SK-N-SH (cell line): ENCODE results near the gene CXCL17.

Experiments used
- CHD2 ChIP-seq: fragments of 150-350 bp; IDR thresholded peaks from 2 replicates; pipeline ENCODE4 v1.6.1; 2018; ENCODE audit warnings: low read length; ENCODE audit not compliant: partially characterized antibody
- EP300 ChIP-seq, 2 experiments: IDR thresholded peaks; 2 replicates each; pipeline versions ENCODE4 v1.4.0 to v1.6.1; 2012; ENCODE audit warnings: borderline replicate concordance in 1 of 2, low read depth in 1 of 2, low read length in 1 of 2
- FOXM1 ChIP-seq: IDR thresholded peaks from 2 replicates; pipeline ENCODE4 v1.4.0; 2012; ENCODE audit warnings: low read depth, mild to moderate bottlenecking
- MAX ChIP-seq: IDR thresholded peaks from 2 replicates; pipeline ENCODE4 v1.4.0; 2012; ENCODE audit warnings: low read depth
- POLR2AphosphoS5 ChIP-seq: IDR thresholded peaks from 2 replicates; pipeline ENCODE4 v1.6.1; 2012; ENCODE audit warnings: low read depth, low read length
- RAD21 ChIP-seq: IDR thresholded peaks from 2 replicates; pipeline ENCODE4 v1.6.1; 2012; ENCODE audit warnings: mild to moderate bottlenecking, low read length
- SMC3 ChIP-seq: IDR thresholded peaks from 2 replicates; pipeline ENCODE4 v1.6.1; 2012; ENCODE audit warnings: low read depth, low read length, improper control_type of control experiment
- TAF1 ChIP-seq: IDR thresholded peaks from 2 replicates; pipeline ENCODE4 v1.6.1; 2012; ENCODE audit warnings: low read depth, mild to moderate bottlenecking, low read length, moderate library complexity, borderline replicate concordance
- TF ChIP-seq, protein P1 (sequence below): fragments of 200-600 bp; sonication (generic); IDR thresholded peaks from 2 replicates; pipeline ENCODE4 v1.6.1; 2017; ENCODE audit warnings: antibody characterized with exemption, mild to moderate bottlenecking, moderate library complexity

DNA sequence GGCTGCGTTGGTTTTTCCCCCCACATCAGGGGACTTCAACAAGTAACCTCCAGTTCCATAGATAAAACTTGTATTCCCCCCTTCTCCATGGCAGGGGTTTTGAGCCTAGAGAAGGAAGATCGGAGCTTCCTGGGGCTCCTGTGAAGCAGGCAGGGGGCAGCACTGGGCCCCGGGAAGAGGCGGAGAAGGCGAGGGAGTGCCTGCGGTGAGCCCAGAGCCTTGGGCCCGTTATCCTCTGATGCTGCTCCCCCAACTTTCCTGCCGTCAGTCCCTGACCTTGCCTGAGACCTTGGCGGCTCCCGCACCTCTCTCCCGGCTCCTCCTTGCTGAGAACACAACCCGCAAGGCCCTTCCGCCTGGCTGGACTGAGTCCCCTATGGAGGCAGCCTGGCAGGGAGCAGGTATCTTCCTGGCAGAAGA, 18.0 kb downstream of the CXCL17 start:
- no peak for TF ChIP-seq CHD2
- no peak for TF ChIP-seq FOXM1
- TF ChIP-seq EP300 (IDR thresholded peaks at IDR 0.05; ENCODE audit: borderline replicate concordance in 1 of 2, low read depth in 1 of 2, low read length in 1 of 2): no peak
- TF ChIP-seq MAX: no peak
- TF ChIP-seq TAF1: no peak
- no peak for TF ChIP-seq SMC3
- TF ChIP-seq, protein P1, sequence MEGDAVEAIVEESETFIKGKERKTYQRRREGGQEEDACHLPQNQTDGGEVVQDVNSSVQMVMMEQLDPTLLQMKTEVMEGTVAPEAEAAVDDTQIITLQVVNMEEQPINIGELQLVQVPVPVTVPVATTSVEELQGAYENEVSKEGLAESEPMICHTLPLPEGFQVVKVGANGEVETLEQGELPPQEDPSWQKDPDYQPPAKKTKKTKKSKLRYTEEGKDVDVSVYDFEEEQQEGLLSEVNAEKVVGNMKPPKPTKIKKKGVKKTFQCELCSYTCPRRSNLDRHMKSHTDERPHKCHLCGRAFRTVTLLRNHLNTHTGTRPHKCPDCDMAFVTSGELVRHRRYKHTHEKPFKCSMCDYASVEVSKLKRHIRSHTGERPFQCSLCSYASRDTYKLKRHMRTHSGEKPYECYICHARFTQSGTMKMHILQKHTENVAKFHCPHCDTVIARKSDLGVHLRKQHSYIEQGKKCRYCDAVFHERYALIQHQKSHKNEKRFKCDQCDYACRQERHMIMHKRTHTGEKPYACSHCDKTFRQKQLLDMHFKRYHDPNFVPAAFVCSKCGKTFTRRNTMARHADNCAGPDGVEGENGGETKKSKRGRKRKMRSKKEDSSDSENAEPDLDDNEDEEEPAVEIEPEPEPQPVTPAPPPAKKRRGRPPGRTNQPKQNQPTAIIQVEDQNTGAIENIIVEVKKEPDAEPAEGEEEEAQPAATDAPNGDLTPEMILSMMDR: no peak
- no peak for TF ChIP-seq RAD21
- TF ChIP-seq POLR2AphosphoS5: no peak
